ENCODE measurements around the gene GNPAT.

GNPAT gene

GRCh38 chr1:231201979-231202633, 38.9 kb upstream of the GNPAT start:
- Histone ChIP-seq H3K4me1 (ENCODE audit: control insufficient read depth in 1 of 2, insufficient read depth in 1 of 2, low read depth in 1 of 2, low read length in 1 of 2) (peaks cover 0 to 19% of the 10 kb centered on the region in 2 experiments), H3K36me3 (no peaks in the 10 kb centered on the region), H3K27ac (no peak overlapping the region), H3K27me3 (peaks cover 67% of the 10 kb centered on the region), H3K4me3 (ENCODE audit: low read depth in 1 of 2, low read length in 1 of 2) (no peak overlapping the region), H3K9me3 (no peaks in the 10 kb centered on the region)
- TF ChIP-seq CTCF (IDR thresholded peaks at IDR 0.05): no peak

GRCh38 chr1:231203259-231204057, 37.6 kb upstream of the GNPAT start:
- Histone ChIP-seq H3K9me3 (no peaks in the 10 kb centered on the region), H3K36me3 (no peaks in the 10 kb centered on the region), H3K27ac (no peak overlapping the region), H3K4me3 (ENCODE audit: low read depth in 1 of 2, low read length in 1 of 2) (no peak overlapping the region), H3K27me3 (peaks cover 70% of the 10 kb centered on the region), H3K4me1 (ENCODE audit: control insufficient read depth in 1 of 2, insufficient read depth in 1 of 2, low read depth in 1 of 2, low read length in 1 of 2) (peaks cover 0 to 19% of the 10 kb centered on the region in 2 experiments)
- TF ChIP-seq CTCF (IDR thresholded peaks at IDR 0.05): no peak

- no peaks in the 10 kb centered on the region for H3K36me3 ChIP-seq
- H3K9me3 ChIP-seq: no peaks in the 10 kb centered on the region
- H3K27ac ChIP-seq: no peak overlapping the region
- peaks cover 50% of the 10 kb centered on the region for H3K27me3 ChIP-seq
- no peak for TF ChIP-seq CTCF (IDR thresholded peaks at IDR 0.05)
- peaks cover 8 to 19% of the 10 kb centered on the region in 2 experiments for H3K4me1 ChIP-seq (ENCODE audit: control insufficient read depth in 1 of 2, insufficient read depth in 1 of 2, low read depth in 1 of 2, low read length in 1 of 2)
- no peak overlapping the region for H3K4me3 ChIP-seq (ENCODE audit: low read depth in 1 of 2, low read length in 1 of 2)
Observed at GRCh38 chr1:231206856-231207255, 34.2 kb upstream of the GNPAT start.

DNA sequence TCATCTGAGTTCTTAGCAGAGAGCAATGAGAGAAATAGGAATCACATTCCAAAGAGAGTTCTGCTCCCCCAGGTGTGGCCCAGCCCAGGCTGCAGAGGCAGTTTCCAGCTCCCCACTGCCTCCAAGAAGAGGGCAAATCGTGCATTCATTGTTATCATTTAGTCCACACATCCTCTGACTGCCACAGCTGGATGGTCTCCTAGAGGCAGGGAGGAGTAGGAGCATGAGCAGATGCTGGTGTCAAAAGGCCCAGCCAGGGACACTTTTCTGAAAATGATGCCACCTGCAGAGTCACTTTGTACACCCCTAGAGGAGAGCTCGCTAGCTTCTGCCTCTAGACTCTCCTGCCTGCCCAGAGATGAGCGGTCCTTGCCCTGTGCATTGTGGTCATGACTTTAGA, 33.6 kb upstream of the GNPAT start:
- no peak overlapping the region for H3K27ac ChIP-seq
- peaks cover 8 to 16% of the 10 kb centered on the region in 2 experiments for H3K4me1 ChIP-seq (ENCODE audit: control insufficient read depth in 1 of 2, insufficient read depth in 1 of 2, low read depth in 1 of 2, low read length in 1 of 2)
- TF ChIP-seq CTCF (IDR thresholded peaks at IDR 0.05): no peak
- H3K9me3 ChIP-seq: no peaks in the 10 kb centered on the region
- no peaks in the 10 kb centered on the region for H3K36me3 ChIP-seq
- no peak overlapping the region for H3K4me3 ChIP-seq (ENCODE audit: low read depth in 1 of 2, low read length in 1 of 2)
- H3K27me3 ChIP-seq: peaks cover 44% of the 10 kb centered on the region

GRCh38 chr1:231208980-231209379, 32.0 kb upstream of the GNPAT start:
- Histone ChIP-seq H3K27me3 (peaks cover 29% of the 10 kb centered on the region), H3K4me3 (ENCODE audit: low read depth in 1 of 2, low read length in 1 of 2) (no peak overlapping the region), H3K27ac (no peak overlapping the region), H3K36me3 (no peaks in the 10 kb centered on the region), H3K9me3 (no peaks in the 10 kb centered on the region), H3K4me1 (ENCODE audit: control insufficient read depth in 1 of 2, insufficient read depth in 1 of 2, low read depth in 1 of 2, low read length in 1 of 2) (peaks cover 14 to 18% of the 10 kb centered on the region in 2 experiments)
- no peak for TF ChIP-seq CTCF (IDR thresholded peaks at IDR 0.05)

Measured in neutrophil (primary cell).